Measurements from ENCODE around the gene SERPINA1. TPM values are rescaled to one million over a fixed set of nuclear protein-coding genes. Genes with fewer than 3 reads are reported as not detected.

The SERPINA1 gene
- total RNA-seq, 1 experiment from 2014 or later: 5.1 TPM

DNA sequence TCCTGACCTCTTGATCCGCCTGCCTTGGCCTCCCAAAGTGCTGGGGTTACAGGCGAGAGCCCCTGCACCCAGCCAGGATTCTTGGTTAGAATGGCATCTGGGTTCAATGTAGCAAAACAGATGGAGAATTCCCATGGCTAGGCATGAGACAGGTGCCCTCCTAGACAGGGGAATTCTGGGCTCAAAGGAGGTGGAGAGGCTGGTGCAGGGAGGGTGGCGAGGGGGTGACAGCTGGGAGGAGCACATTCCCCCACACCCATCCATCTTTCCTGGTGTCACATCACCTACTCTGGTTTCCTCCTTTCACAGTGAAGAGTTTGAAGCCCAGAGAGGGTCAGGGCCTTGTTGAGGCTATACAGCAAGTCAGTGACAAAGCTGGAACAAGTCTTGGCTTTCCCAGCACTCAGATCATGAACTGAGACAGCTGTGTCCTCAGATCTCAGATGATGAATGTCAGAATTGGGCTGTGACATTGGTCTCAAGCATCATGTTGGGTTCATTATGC, 2.8 kb downstream of the SERPINA1 start (continued):
- TF ChIP-seq, protein P1, sequence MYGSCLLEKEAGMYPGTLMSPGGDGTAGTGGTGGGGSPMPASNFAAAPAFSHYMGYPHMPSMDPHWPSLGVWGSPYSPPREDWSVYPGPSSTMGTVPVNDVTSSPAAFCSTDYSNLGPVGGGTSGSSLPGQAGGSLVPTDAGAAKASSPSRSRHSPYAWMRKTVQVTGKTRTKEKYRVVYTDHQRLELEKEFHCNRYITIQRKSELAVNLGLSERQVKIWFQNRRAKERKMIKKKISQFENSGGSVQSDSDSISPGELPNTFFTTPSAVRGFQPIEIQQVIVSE (CRISPR knock-in tag; IDR thresholded peaks at IDR 0.05; ENCODE audit: borderline replicate concordance): no peak
- TF ChIP-seq NFE2L1 (CRISPR knock-in tag; IDR thresholded peaks at IDR 0.05) (no peak), NR1H2 (CRISPR knock-in tag; IDR thresholded peaks at IDR 0.05) (no peak), PRRX2 (CRISPR knock-in tag; IDR thresholded peaks at IDR 0.05) (no peak)
- TF ChIP-seq, protein P2, sequence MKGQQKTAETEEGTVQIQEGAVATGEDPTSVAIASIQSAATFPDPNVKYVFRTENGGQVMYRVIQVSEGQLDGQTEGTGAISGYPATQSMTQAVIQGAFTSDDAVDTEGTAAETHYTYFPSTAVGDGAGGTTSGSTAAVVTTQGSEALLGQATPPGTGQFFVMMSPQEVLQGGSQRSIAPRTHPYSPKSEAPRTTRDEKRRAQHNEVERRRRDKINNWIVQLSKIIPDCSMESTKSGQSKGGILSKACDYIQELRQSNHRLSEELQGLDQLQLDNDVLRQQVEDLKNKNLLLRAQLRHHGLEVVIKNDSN (CRISPR knock-in tag; IDR thresholded peaks at IDR 0.05): no peak

DNA sequence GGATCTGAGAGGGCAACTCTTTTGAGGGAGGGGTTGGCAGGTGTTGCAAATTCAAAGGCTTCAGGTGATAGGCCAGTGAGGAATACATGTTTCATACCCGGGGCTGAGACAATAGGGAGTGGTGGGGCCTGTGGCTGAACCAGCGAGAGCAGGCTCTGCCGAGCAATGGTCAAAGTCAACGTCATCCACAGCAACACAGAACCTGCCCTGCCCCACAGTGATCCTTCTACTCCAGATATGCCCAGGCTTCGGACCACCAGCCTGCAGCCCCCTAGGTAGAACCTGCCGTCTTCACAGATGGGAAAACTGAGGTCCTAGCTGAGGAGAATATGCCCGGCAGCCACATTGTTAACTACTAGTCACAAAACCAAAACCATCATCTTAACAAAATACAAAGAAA, 4.1 kb downstream of the SERPINA1 start:
- ChIA-PET POLR2A (no interaction called here), CTCF (interaction anchor here (1.0 to 2.8 kb wide), 2 partner anchors 12 to 102 kb away, joined by 3 to 13 read pairs; no protein-coding TSS in a partner anchor)
- Mint-ChIP-seq H3K27ac (no peak overlapping the region), H3K4me1 (peaks cover 16% of the 10 kb centered on the region), H3K4me3 (no peak overlapping the region), H3K36me3 (no peaks in the 10 kb centered on the region), H3K9me3 (no peaks in the 10 kb centered on the region), H3K27me3 (ENCODE audit: low read depth) (0 out of 2 replicates have a peak, but pooled peaks cover 3% of the 10 kb centered on the region)
- no peak for DNase-seq (ENCODE audit: low spot score)
- TF ChIP-seq ZNF396 (CRISPR knock-in tag; IDR thresholded peaks at IDR 0.05; ENCODE audit: borderline replicate concordance) (no peak), ZNF317 (CRISPR knock-in tag; IDR thresholded peaks at IDR 0.05; ENCODE audit: borderline replicate concordance, low read depth) (no peak), ATF1 (CRISPR knock-in tag; IDR thresholded peaks at IDR 0.05) (no peak)
- no peak for ATAC-seq

DNA sequence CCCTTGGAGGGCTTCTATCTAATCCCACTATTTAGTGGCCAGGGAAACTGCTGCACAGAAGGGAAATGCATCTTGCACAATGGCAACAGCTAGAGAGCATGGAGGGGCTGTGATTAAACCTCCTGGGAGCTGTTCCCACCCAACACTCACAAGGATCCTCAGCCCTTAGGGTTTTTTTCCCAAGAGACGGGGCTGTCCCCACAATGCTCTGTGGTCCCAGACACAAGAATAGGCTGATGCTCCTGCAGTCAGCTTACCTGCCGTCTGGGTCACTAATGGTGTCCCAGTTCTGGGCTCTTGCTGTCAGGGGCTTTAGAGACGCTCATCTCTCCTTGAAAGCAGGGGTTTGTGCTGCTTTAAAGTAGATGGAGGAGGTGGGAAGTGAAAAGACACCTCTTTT, 4.6 kb downstream of the SERPINA1 start:
- Mint-ChIP-seq H3K9me3 (no peaks in the 10 kb centered on the region), H3K36me3 (no peaks in the 10 kb centered on the region), H3K4me3 (no peak overlapping the region), H3K27ac (no peak overlapping the region), H3K27me3 (ENCODE audit: low read depth) (0 out of 2 replicates have a peak, but pooled peaks cover 3% of the 10 kb centered on the region), H3K4me1 (peaks cover 16% of the 10 kb centered on the region)
- POLR2A ChIA-PET: no interaction called here
- CTCF ChIA-PET: interaction anchor here (0.6 to 2.8 kb wide), 3 partner anchors 11 to 254 kb away, joined by 3 to 13 read pairs (median 3); no protein-coding TSS in a partner anchor
- ATAC-seq (no peak), DNase-seq (ENCODE audit: low spot score) (no peak)
- TF ChIP-seq ZNF671 (CRISPR knock-in tag; IDR thresholded peaks at IDR 0.05) (no peak), CREB1 (CRISPR knock-in tag; IDR thresholded peaks at IDR 0.05) (no peak), ZNF317 (CRISPR knock-in tag; IDR thresholded peaks at IDR 0.05; ENCODE audit: borderline replicate concordance, low read depth) (no peak)
- TF ChIP-seq, protein P3, sequence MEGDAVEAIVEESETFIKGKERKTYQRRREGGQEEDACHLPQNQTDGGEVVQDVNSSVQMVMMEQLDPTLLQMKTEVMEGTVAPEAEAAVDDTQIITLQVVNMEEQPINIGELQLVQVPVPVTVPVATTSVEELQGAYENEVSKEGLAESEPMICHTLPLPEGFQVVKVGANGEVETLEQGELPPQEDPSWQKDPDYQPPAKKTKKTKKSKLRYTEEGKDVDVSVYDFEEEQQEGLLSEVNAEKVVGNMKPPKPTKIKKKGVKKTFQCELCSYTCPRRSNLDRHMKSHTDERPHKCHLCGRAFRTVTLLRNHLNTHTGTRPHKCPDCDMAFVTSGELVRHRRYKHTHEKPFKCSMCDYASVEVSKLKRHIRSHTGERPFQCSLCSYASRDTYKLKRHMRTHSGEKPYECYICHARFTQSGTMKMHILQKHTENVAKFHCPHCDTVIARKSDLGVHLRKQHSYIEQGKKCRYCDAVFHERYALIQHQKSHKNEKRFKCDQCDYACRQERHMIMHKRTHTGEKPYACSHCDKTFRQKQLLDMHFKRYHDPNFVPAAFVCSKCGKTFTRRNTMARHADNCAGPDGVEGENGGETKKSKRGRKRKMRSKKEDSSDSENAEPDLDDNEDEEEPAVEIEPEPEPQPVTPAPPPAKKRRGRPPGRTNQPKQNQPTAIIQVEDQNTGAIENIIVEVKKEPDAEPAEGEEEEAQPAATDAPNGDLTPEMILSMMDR (IDR thresholded peaks at IDR 0.05): no peak
- TF ChIP-seq, protein P4, sequence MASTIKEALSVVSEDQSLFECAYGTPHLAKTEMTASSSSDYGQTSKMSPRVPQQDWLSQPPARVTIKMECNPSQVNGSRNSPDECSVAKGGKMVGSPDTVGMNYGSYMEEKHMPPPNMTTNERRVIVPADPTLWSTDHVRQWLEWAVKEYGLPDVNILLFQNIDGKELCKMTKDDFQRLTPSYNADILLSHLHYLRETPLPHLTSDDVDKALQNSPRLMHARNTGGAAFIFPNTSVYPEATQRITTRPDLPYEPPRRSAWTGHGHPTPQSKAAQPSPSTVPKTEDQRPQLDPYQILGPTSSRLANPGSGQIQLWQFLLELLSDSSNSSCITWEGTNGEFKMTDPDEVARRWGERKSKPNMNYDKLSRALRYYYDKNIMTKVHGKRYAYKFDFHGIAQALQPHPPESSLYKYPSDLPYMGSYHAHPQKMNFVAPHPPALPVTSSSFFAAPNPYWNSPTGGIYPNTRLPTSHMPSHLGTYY (CRISPR knock-in tag; IDR thresholded peaks at IDR 0.05): no peak

DNA sequence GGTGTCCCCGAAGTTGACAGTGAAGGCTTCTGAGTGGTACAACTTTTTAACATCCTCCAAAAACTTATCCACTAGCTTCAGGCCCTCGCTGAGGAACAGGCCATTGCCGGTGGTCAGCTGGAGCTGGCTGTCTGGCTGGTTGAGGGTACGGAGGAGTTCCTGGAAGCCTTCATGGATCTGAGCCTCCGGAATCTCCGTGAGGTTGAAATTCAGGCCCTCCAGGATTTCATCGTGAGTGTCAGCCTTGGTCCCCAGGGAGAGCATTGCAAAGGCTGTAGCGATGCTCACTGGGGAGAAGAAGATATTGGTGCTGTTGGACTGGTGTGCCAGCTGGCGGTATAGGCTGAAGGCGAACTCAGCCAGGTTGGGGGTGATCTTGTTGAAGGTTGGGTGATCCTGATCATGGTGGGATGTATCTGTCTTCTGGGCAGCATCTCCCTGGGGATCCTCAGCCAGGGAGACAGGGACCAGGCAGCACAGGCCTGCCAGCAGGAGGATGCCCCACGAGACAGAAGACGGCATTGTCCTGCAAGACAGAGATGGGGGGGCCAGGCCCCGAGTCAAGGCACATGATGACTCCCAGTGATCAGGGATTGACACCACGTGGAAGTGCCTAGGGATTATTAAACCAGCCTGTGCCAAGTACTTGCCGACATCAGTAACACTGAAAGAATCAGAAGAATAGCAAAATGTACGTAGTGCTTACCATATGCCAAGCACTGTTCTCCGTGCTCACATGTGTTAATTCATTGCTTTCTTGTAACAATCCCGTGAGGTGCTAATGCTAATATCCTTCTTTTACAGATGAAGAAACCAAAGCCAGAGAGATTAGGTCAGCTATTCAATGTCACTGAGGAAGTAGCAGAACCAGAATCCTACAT, 5.4 kb downstream of the SERPINA1 start:
- Mint-ChIP-seq H3K4me3 (no peak overlapping the region), H3K9me3 (no peaks in the 10 kb centered on the region), H3K4me1 (peaks cover 16% of the 10 kb centered on the region), H3K27me3 (ENCODE audit: low read depth) (0 out of 2 replicates have a peak, but pooled peaks cover 3% of the 10 kb centered on the region), H3K27ac (no peak overlapping the region), H3K36me3 (no peaks in the 10 kb centered on the region)
- ChIA-PET CTCF (interaction anchor here (0.6 to 2.8 kb wide), 5 partner anchors 11 to 253 kb away, joined by 3 to 13 read pairs (median 3); no protein-coding TSS in a partner anchor), POLR2A (interaction anchor here (0.6 kb wide), 1 partner anchor 333 kb away, joined by 3 read pairs; no protein-coding TSS in a partner anchor)
- TF ChIP-seq CBFB (CRISPR knock-in tag; IDR thresholded peaks at IDR 0.05; ENCODE audit: low read depth): no peak
- no peak for TF ChIP-seq TEAD1 (CRISPR knock-in tag; IDR thresholded peaks at IDR 0.05)
- TF ChIP-seq, protein P5, sequence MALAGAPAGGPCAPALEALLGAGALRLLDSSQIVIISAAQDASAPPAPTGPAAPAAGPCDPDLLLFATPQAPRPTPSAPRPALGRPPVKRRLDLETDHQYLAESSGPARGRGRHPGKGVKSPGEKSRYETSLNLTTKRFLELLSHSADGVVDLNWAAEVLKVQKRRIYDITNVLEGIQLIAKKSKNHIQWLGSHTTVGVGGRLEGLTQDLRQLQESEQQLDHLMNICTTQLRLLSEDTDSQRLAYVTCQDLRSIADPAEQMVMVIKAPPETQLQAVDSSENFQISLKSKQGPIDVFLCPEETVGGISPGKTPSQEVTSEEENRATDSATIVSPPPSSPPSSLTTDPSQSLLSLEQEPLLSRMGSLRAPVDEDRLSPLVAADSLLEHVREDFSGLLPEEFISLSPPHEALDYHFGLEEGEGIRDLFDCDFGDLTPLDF (CRISPR knock-in tag; IDR thresholded peaks at IDR 0.05): no peak
- no peak for TF ChIP-seq TCF7 (CRISPR knock-in tag; IDR thresholded peaks at IDR 0.05; ENCODE audit: low read depth)
- TF ChIP-seq, protein P6, sequence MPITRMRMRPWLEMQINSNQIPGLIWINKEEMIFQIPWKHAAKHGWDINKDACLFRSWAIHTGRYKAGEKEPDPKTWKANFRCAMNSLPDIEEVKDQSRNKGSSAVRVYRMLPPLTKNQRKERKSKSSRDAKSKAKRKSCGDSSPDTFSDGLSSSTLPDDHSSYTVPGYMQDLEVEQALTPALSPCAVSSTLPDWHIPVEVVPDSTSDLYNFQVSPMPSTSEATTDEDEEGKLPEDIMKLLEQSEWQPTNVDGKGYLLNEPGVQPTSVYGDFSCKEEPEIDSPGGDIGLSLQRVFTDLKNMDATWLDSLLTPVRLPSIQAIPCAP (CRISPR knock-in tag; IDR thresholded peaks at IDR 0.05): no peak
- TF ChIP-seq JUN (CRISPR knock-in tag; IDR thresholded peaks at IDR 0.05): no peak
- TF ChIP-seq, protein P7, sequence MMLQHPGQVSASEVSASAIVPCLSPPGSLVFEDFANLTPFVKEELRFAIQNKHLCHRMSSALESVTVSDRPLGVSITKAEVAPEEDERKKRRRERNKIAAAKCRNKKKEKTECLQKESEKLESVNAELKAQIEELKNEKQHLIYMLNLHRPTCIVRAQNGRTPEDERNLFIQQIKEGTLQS (CRISPR knock-in tag; conservative IDR thresholded peaks at IDR 0.05): no peak
- no peak for TF ChIP-seq CREM (CRISPR knock-in tag; IDR thresholded peaks at IDR 0.05)
- no peak for TF ChIP-seq ZNF416 (CRISPR knock-in tag; IDR thresholded peaks at IDR 0.05)
- no peak for TF ChIP-seq ZNF121 (CRISPR knock-in tag; IDR thresholded peaks at IDR 0.05)
- DNase-seq (ENCODE audit: low spot score) (no peak), ATAC-seq (no peak)
